H1 (cell line): ENCODE measurements around the gene TBKBP1. TPM values are rescaled to one million over a fixed set of nuclear protein-coding genes. Genes with fewer than 3 reads are reported as not detected.

ENCODE experiments used
- CEBPB ChIP-seq: IDR thresholded peaks from 2 replicates; pipeline ENCODE4 v1.6.1; 2012; ENCODE audit warnings: low read depth, low read length
- CHD7 ChIP-seq: fragments of 300-600 bp; sonication (generic); IDR thresholded peaks from 2 replicates; pipeline ENCODE4 v1.7.1; 2012; ENCODE audit warnings: low read length, moderate library complexity, mild to moderate bottlenecking, inconsistent platforms; ENCODE audit not compliant: insufficient replicate concordance
- EP300 ChIP-seq, 2 experiments: IDR thresholded peaks; 1 replicate in 1 of 2; 2 replicates in 1 of 2; pipeline ENCODE4 v1.6.1; 2011 to 2012; ENCODE audit warnings: low read depth in 2 of 2, low read length in 2 of 2, mild to moderate bottlenecking in 2 of 2, borderline replicate concordance in 1 of 2, inconsistent platforms in 1 of 2, moderate library complexity in 1 of 2
- RBBP5 ChIP-seq: IDR thresholded peaks from 2 replicates; pipeline ENCODE4 v1.7.1; 2012; ENCODE audit warnings: low read depth, mild to moderate bottlenecking, inconsistent platforms, low read length, moderate library complexity, borderline replicate concordance
- polyA plus RNA-seq, 7 experiments: library from polyadenylated mRNA; depleted of rRNA in 3 of 7; stranded (reverse) in 5 of 7; unstranded in 2 of 7; fragments of >200 nt in 5 of 7; fragments of 200-250 nt in 2 of 7; gene quantifications; 1 replicate in 5 of 7; 2 replicates in 1 of 7; 4 replicates in 1 of 7; pipeline versions ENCODE4 v1.2.1 to v1.2.3, GENCODE V29; 2011 to 2013; ENCODE audit warnings: missing spikeins in 2 of 7, mixed read lengths in 2 of 7
- total RNA-seq: library from RNA; stranded (reverse); fragmentation: NEBNext Ultra II Directional; extraction: Animal tissue kit (Norgen Biotek cat#: 25700); gene quantifications from 2 replicates; pipeline ENCODE4 v1.2.1, GENCODE V29; 2021

TBKBP1 gene
- total and polyA plus RNA-seq, 2 of the 8 experiments (the other 6 are each of a cell fraction or from before 2014, with no cell fraction given): 6.3 to 15.1 TPM

GRCh38 chr17:47670064-47670463 lies 23.9 kb upstream of the TBKBP1 start (continued):
- TF ChIP-seq CHD7 (no peak), CEBPB (no peak), EP300 (IDR thresholded peaks at IDR 0.05; ENCODE audit: borderline replicate concordance in 1 of 2, low read depth in 2 of 2, low read length in 2 of 2) (no peak), RBBP5 (no peak)
